ENCODE measurements around the gene SPACA6. TPM values are rescaled to one million over a fixed set of nuclear protein-coding genes. Genes with fewer than 3 reads are reported as not detected.

The SPACA6 gene
- total and polyA plus RNA-seq, 9 of the 15 experiments (the other 6 are each of a cell fraction or from before 2014, with no cell fraction given): 1.3 to 17.3 (median 6.2) TPM

DNA sequence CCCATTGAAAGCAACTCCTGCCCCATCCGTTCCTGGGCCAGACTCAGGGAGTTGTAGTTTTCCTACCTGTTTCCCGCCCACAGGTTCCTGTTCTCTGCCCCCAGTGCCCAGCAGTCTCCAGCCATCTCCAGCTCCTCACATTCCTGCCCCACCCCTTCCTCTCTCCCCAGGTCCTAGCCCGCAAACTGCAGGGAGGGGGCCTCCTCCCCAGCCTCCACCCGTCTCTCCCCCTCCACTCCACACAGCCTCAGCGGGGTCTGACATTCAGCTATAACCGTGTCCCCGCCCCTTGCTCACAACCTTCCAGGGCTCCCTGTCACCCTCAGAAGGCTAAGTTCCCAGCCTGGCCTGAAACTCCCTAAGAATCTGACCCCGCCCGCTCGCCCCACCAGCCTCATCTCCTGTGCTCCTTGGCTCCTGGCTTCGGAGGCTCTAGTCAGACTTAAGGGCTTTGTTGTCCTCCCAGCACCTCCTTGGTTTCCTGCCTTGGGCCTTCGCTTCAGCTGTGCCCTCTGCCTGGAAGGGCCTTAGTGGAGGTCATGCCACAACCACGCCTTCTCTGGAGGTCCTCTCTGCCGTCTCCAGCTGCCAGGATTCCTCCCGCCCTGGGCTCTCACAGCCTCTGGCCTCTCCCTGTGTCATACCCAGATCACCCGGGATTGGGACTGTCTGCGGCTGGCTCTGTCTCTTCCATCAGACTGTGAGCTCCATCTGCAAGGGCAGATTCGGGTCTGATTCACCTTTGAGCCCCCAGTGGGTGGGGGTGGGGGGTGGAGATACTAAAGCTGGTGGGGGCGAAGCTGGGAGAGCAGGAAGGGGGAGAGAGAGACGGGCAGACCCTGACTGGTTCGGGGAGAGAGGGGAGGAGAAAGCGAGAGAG lies 5.1 kb upstream of the SPACA6 start (continued):
- TF ChIP-seq, protein P1, sequence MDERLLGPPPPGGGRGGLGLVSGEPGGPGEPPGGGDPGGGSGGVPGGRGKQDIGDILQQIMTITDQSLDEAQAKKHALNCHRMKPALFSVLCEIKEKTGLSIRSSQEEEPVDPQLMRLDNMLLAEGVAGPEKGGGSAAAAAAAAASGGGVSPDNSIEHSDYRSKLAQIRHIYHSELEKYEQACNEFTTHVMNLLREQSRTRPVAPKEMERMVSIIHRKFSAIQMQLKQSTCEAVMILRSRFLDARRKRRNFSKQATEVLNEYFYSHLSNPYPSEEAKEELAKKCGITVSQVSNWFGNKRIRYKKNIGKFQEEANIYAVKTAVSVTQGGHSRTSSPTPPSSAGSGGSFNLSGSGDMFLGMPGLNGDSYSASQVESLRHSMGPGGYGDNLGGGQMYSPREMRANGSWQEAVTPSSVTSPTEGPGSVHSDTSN (CRISPR knock-in tag; IDR thresholded peaks at IDR 0.05; ENCODE audit: low read depth): no peak
- TF ChIP-seq, protein P1 (tag; conservative IDR thresholded peaks at IDR 0.05; ENCODE audit: low read depth): no peak
- TF ChIP-seq SMAD3 (CRISPR knock-in tag; conservative IDR thresholded peaks at IDR 0.05): no peak
- no peak for TF ChIP-seq ZEB2 (IDR thresholded peaks at IDR 0.05)
- TF ChIP-seq, protein P2, sequence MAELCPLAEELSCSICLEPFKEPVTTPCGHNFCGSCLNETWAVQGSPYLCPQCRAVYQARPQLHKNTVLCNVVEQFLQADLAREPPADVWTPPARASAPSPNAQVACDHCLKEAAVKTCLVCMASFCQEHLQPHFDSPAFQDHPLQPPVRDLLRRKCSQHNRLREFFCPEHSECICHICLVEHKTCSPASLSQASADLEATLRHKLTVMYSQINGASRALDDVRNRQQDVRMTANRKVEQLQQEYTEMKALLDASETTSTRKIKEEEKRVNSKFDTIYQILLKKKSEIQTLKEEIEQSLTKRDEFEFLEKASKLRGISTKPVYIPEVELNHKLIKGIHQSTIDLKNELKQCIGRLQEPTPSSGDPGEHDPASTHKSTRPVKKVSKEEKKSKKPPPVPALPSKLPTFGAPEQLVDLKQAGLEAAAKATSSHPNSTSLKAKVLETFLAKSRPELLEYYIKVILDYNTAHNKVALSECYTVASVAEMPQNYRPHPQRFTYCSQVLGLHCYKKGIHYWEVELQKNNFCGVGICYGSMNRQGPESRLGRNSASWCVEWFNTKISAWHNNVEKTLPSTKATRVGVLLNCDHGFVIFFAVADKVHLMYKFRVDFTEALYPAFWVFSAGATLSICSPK (IDR thresholded peaks at IDR 0.05; ENCODE audit: borderline replicate concordance): no peak
- no peak for TF ChIP-seq PTBP1 (IDR thresholded peaks at IDR 0.05; ENCODE audit: low read depth, low read length)
- TF ChIP-seq RBFOX2 (IDR thresholded peaks at IDR 0.05; ENCODE audit: low read depth, low read length): peak; percentile 20; the same call in 1 of the 2 replicates
- no peak for TF ChIP-seq ETS2 (tag; IDR thresholded peaks at IDR 0.05; ENCODE audit: borderline replicate concordance, poor library complexity, severe bottlenecking)
- TF ChIP-seq, protein P3, sequence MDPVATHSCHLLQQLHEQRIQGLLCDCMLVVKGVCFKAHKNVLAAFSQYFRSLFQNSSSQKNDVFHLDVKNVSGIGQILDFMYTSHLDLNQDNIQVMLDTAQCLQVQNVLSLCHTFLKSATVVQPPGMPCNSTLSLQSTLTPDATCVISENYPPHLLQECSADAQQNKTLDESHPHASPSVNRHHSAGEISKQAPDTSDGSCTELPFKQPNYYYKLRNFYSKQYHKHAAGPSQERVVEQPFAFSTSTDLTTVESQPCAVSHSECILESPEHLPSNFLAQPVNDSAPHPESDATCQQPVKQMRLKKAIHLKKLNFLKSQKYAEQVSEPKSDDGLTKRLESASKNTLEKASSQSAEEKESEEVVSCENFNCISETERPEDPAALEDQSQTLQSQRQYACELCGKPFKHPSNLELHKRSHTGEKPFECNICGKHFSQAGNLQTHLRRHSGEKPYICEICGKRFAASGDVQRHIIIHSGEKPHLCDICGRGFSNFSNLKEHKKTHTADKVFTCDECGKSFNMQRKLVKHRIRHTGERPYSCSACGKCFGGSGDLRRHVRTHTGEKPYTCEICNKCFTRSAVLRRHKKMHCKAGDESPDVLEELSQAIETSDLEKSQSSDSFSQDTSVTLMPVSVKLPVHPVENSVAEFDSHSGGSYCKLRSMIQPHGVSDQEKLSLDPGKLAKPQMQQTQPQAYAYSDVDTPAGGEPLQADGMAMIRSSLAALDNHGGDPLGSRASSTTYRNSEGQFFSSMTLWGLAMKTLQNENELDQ (CRISPR knock-in tag; IDR thresholded peaks at IDR 0.05; ENCODE audit: borderline replicate concordance): no peak
- peak; percentile 55 for TF ChIP-seq ZNF263 (CRISPR knock-in tag; IDR thresholded peaks at IDR 0.05; ENCODE audit: borderline replicate concordance)
- TF ChIP-seq, protein P4, sequence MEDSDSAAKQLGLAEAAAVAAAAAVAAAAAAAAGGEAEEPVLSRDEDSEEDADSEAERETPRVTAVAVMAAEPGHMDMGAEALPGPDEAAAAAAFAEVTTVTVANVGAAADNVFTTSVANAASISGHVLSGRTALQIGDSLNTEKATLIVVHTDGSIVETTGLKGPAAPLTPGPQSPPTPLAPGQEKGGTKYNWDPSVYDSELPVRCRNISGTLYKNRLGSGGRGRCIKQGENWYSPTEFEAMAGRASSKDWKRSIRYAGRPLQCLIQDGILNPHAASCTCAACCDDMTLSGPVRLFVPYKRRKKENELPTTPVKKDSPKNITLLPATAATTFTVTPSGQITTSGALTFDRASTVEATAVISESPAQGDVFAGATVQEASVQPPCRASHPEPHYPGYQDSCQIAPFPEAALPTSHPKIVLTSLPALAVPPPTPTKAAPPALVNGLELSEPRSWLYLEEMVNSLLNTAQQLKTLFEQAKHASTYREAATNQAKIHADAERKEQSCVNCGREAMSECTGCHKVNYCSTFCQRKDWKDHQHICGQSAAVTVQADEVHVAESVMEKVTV (CRISPR knock-in tag; IDR thresholded peaks at IDR 0.05): no peak
- TF ChIP-seq, protein P5, sequence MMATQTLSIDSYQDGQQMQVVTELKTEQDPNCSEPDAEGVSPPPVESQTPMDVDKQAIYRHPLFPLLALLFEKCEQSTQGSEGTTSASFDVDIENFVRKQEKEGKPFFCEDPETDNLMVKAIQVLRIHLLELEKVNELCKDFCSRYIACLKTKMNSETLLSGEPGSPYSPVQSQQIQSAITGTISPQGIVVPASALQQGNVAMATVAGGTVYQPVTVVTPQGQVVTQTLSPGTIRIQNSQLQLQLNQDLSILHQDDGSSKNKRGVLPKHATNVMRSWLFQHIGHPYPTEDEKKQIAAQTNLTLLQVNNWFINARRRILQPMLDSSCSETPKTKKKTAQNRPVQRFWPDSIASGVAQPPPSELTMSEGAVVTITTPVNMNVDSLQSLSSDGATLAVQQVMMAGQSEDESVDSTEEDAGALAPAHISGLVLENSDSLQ (IDR thresholded peaks at IDR 0.05): no peak
- TF ChIP-seq CHCHD3 (CRISPR knock-in tag; IDR thresholded peaks at IDR 0.05): no peak
- TF ChIP-seq HNRNPH1 (optimal IDR thresholded peaks at IDR 0.05; ENCODE audit: low read depth, low read length): no peak
- no peak for TF ChIP-seq GTF2E2 (tag; IDR thresholded peaks at IDR 0.05)
- peak; percentile 8; the same call in 1 of the 2 replicates for TF ChIP-seq CREM (IDR thresholded peaks at IDR 0.05; ENCODE audit: low read depth)
- 0 out of 2 replicates have a peak, but pooled peaks have one; percentile 6 for TF ChIP-seq CBFA2T2 (conservative IDR thresholded peaks at IDR 0.05)
- TF ChIP-seq MEF2D (tag; conservative IDR thresholded peaks at IDR 0.05; ENCODE audit: low read depth): 0 out of 2 replicates have a peak, but pooled peaks have one; percentile 19
